ENCODE data around the gene OR1E1.
"Not testable (repeated sequence)": the region's sequence is repeated elsewhere in the genome, so short reads cannot be mapped to it uniquely, and the experiment has no call there.

OR1E1 gene

DNA sequence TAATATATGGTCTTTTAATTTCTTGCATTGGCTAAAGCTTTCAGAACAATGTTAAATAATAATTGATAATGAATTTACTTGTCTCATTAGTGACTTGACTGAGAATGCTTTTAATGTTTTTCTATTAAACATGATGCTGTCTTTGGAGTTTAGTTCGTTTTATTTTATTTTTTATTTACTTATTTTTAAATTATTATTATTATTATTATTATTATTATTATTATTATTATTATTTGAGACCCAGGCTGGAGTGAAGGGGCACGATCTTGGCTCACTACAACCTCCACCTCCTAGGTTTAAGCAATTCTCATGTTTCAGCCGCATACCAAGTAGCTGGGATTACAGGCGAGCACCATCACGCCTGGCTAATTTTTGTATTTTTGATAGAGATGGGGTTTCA is 17.4 kb upstream of the OR1E1 start:
- DNase-seq (ENCODE audit: low read depth) = no peak
- TF ChIP-seq, protein P1, sequence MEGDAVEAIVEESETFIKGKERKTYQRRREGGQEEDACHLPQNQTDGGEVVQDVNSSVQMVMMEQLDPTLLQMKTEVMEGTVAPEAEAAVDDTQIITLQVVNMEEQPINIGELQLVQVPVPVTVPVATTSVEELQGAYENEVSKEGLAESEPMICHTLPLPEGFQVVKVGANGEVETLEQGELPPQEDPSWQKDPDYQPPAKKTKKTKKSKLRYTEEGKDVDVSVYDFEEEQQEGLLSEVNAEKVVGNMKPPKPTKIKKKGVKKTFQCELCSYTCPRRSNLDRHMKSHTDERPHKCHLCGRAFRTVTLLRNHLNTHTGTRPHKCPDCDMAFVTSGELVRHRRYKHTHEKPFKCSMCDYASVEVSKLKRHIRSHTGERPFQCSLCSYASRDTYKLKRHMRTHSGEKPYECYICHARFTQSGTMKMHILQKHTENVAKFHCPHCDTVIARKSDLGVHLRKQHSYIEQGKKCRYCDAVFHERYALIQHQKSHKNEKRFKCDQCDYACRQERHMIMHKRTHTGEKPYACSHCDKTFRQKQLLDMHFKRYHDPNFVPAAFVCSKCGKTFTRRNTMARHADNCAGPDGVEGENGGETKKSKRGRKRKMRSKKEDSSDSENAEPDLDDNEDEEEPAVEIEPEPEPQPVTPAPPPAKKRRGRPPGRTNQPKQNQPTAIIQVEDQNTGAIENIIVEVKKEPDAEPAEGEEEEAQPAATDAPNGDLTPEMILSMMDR (IDR thresholded peaks at IDR 0.05; ENCODE audit: insufficient read depth, low read depth, low read length, missing control alignments) = no peak
- H3K4me3 ChIP-seq (ENCODE audit: low read length) = no peak overlapping the region

DNA sequence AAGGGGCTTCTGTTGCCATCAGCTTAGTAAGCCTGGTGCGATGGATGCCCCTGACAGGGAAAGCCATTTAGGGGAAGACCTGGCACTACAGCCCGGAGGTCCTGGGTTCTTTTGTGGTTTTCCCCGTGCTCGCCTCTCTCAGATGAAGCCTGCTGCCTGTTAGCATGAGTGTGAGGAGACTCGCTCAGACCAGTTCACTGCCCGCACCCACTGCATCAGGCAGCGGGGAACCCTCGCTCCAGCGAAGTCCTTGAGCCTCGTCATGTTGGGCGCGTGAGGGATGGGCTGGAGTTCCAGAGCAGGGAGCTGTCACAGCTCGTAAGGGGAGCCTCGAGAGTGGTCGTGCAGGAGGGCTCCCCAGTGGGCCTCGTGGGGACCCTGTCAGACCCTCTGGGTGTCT is 14.0 kb upstream of the OR1E1 start:
- DNase-seq (ENCODE audit: low read depth); H3K4me3 ChIP-seq (ENCODE audit: low read length): not testable (repeated sequence)

DNA sequence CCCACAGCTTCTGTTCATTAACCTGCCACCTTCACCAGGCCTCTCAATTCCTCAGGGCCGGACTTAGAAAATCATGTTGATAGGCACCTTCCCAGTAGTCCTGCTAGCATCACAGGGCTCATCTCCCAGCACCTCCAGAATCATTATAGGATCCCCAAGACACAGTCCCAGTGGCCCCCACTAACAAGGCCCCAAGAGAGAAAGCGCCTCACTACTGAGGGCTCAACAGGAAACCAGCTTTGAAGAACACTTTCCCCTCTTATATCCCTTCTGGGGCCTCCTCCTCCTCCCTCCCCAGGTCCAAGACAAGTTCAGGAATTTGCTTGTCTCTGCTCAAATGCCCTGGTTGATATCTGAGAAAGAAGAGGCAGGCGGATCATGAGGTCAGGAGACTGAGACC is 12.9 kb upstream of the OR1E1 start, which contains the start of gene OR3A3:
TSS of gene OR3A3 (plus strand) at position 301 of the 400 bp plus-strand sequence.
- TF ChIP-seq, protein P1 (IDR thresholded peaks at IDR 0.05; ENCODE audit: insufficient read depth, low read depth, low read length, missing control alignments) = no peak
- DNase-seq (ENCODE audit: low read depth) = no peak
- no peak within 1 kb of the TSS for H3K4me3 ChIP-seq (ENCODE audit: low read length)

DNA sequence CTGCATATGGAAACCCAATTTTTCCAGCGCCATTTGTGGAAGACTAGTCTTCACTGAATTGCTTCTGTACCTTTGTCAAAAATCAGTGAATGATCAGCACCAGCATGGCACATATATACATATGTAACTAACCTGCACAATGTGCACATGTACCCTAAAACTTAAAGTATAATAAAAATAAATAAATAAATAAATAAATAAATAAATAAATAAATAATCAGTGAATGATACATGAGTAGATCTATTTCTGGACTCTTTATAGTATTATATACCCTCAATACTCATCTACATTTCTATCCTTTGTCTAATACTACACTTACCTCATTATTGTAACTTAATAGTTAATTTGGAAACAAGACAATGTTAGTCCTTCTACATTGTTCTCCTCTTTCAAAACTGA is 5.6 kb upstream of the OR1E1 start:
- not testable (repeated sequence) for DNase-seq (ENCODE audit: low read depth); H3K4me3 ChIP-seq (ENCODE audit: low read length)

DNA sequence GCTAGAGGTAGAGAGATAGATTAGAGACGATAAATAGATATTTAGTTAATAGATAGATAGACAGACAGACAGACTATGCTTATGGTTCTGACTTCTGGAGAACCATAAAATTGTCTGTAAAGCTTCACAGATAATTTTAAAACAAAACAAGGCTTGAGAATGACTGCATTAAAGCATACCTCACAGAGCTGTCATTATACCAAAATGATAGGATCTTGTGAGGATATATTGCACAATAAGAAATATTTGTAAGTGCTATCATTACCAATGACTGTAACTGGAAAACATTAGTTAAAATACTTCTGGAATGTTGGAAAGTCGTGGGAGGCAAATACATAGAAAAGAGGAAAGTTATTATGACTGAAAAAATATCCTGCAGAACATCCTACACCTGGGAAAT is 3.6 kb upstream of the OR1E1 start:
- TF ChIP-seq, protein P1 (IDR thresholded peaks at IDR 0.05; ENCODE audit: insufficient read depth, low read depth, low read length, missing control alignments) = no peak
- DNase-seq (ENCODE audit: low read depth) = no peak
- no peak overlapping the region for H3K4me3 ChIP-seq (ENCODE audit: low read length)

DNA sequence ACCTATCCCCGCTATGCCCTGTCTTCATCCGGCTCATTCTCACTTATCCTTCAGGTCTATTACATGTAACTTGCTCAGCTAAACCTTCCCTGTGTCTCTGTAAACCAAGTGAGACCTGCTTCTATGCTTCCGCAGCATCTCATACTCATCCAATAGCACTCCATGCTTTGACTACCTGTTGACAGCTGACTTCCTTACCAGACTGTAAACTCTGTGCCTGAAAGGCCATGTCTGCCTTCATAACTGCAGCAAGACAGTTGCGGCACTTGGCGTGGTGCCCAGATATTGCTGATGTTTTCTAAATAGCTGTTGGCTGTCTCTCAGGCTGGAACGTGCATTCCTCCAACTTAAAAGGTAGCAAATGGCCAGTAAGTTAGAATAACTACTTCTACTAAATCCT is 1.8 kb upstream of the OR1E1 start:
- DNase-seq (ENCODE audit: low read depth) = peak; percentile 20
- no peak overlapping the region for H3K4me3 ChIP-seq (ENCODE audit: low read length)
- TF ChIP-seq, protein P1 (IDR thresholded peaks at IDR 0.05; ENCODE audit: insufficient read depth, low read depth, low read length, missing control alignments) = no peak

DNA sequence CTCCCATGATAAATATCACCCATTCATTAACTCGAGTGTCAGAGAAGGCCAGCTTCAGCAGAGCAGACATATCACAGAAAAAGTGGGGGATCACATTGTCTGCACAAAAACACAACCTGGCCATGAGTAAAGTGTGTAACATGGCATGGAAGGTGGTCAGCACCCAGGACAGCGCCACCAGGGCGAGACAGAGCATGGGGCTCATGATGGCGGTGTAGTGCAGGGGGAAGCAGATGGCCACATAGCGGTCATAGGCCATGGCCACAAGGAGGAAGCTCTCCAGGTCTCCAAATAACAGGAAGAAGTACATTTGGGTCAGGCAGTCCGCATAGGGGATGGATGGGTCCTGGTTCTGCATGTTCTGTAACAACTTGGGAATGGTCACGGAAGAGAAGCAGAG is 409 bp downstream of the OR1E1 start:
- DNase-seq (ENCODE audit: low read depth); H3K4me3 ChIP-seq (ENCODE audit: low read length): not testable (repeated sequence)

DNA sequence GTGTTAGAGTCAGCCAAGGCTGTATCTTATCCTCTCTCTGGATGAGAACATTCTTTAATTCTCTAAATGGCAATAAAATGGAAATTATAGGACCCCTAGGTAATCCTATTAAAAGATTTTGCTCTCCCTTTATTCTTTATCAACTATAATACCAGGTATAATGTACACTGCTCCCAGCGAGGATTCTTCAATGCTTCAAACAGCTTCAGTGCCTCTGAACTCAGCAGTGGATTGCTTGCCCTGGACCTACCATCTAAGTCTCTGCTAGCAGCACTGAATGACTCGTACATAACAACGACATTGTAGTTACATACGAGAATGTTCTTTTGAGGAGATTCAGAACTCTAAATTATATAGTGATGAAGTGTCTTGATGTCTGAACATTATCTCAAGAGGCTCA is 8.4 kb downstream of the OR1E1 start:
- TF ChIP-seq, protein P1 (IDR thresholded peaks at IDR 0.05; ENCODE audit: insufficient read depth, low read depth, low read length, missing control alignments) = no peak
- DNase-seq (ENCODE audit: low read depth) = no peak
- H3K4me3 ChIP-seq (ENCODE audit: low read length) = no peak overlapping the region

Data from epithelial cell of esophagus (primary cell).